Left cardiac atrium (tissue), 4 donors: ENCODE measurements around the gene MBD3. TPM values are rescaled to one million over a fixed set of nuclear protein-coding genes. Genes with fewer than 3 reads are reported as not detected.
A peak's percentile ranks its signal among the peaks of the same experiment; 100 is the strongest.

Experiments used
- ATAC-seq, 2 donors: fragments of 200-7000 bp; cut with Tn5 transposase; one replicate each; pipeline ENCODE4 v1.9.1; 2020; ENCODE audit warnings: mild to moderate bottlenecking in 2 of 2, moderate library complexity in 2 of 2
- DNase-seq: peaks from one replicate; pipeline ENCODE4 v3.0.0-alpha.2; 2020
- intact Hi-C, 2 donors: fragments of 100-400 bp; cut with DNase I; formaldehyde crosslinking; loops; one replicate each; pipeline versions ENCODE4 v1.14.1 to v1.15.1; 2022 to 2023
- total RNA-seq, 2 donors: library from RNA; stranded (reverse); fragmentation: NEBNext Ultra II Directional; extraction: Animal tissue kit (Norgen Biotek cat#: 25700); gene quantifications; one replicate each; pipeline ENCODE4 v1.2.1, GENCODE V29; 2021
- donor health status: DM: no; HTN: yes; CAD: no.
- donor health status: DM: no; HTN: yes; CAD: no; lungs with severe emphysema.
- donor health status: DM: yes; HTN: yes; CAD: no.
- donor health status: Dilated cardiomyopathy.

Gene MBD3
- total RNA-seq, 2 donors from 2014 or later, result 58.0 to 60.8 TPM

- DNase-seq (no peak), ATAC-seq (peak; percentile 47 to 53)
- intact Hi-C loops, result no loop called here
Measured at GRCh38 chr19:1577090-1577928, 15.4 kb downstream of the MBD3 start.

DNA sequence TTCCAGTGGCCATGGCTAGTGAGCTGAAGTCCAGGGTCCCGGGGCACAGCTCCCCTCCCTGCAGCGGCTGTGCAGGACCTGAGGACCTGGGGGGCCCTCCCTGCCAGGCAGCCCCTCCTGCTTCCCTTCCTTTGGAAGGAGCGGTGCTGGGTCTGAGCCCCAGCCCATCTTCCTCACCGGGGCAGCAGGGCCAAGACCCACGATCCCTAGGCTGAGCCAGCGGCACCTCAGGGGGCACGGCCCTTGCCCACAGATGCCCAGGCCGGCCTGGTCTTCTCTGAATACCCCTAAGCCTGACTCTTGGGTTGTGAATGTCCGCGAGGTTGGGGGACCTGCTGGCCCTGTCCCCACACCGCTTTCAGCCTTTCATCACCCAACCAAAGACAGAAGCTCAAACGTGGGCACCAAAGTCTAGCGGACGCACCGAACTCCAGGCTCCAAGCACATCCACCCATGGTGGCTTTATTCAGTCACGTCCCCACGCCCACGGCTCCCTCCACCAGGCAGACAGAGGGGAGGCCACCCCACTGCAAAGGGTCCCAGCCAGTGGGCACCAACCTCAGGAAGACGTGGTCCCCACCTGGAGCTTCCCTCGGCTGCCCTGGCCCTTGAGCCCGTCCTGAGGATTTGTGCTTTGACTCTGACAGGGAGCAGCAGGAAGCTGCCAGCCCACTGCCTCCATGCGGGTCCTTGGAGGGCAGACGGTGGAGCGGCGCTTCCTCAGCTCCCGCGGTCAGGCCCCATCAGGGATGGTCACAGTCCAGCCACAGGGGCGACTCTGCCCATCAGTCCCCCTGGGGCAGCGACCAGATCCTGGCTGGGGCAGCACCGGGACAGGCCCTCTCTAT, 16.2 kb downstream of the MBD3 start:
- intact Hi-C loops, result no loop called here
- ATAC-seq, result no peak

DNA sequence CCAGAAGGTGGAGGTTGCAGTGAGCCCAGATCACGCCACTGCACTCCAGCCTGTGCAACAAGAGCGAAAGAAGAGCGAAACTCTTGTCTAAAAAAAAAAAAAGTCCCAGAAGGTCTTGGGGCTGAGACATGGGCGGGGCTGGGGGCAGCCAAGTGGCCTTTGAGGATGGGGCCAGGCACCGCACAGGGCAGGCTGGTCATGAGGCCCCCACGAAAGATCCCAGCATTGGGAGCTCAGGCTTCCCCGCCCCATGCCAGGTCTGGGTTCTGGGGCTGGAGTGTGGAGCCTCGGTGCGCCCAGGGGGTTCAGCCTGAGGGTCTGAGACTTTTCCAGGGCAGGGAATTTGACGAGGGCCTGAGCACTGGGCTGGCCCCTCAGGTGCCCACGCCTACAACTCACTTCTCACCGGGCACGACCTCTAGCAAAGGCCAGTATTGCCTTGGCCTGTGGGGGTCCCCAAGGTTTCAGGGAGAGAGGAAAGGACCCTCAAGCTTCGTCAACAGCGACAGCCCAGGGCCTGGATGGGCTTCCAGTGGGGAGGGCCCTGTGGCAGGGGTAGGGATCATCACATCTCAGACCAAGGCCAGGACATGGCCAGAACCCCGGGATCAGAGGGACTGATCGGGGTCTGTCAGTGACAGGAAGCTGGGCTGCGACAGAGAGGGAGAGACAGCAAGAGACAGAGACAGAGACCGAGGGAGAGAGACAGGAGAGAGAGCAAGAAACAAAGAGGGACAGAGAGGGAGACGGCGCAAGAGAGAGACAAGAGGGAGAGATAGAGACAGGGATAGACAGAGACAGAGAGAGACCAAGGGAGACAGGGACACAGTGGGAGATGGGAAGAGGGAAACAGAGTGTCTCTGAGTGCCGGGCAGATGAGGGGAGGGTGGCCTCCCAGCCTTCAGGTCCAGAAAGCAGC, 17.1 kb downstream of the MBD3 start:
- intact Hi-C loops, result no loop called here
- ATAC-seq (no peak), DNase-seq (no peak)

More for the DNA sequence above, 16.2 kb downstream of the MBD3 start:
- DNase-seq, result no peak

DNA sequence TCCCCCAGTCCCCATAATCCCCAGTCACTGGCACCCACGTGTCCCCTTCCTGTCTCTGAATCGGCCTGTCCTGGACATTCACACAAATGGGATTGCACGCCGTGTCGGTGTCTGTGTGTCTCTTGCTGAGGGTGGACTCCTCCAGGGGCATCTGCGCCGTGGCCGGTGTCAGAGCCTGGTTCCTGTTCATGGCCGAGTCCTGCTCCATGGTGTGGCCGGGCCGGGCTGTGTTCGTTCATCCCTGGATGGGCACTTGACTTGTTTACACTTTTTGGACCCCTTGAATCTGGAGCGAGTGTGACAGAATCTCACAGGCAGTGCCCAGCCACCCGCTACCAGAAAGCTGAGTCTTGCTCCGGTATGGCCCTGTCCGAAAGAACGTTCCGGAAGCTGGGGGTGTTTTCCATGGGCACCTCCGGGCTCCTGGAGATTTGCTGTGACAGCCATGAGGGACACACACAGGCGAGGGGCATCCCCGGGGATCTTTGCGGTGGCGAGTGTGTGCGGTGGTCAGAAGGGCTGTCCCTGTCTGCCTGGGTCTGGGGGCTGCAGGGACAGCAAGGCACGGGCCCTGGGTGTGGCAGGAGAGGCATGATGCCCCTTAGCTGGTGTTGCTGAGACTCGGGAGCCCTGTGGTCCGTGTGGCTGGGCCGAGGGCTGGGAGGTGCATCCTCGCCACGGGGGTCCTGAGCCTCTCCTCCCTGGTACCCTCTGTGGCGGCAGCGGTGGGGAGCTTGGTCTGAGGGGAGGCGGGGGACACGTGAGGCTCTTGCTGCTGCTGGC, 18.1 kb downstream of the MBD3 start:
- ATAC-seq (no peak), DNase-seq (no peak)
- intact Hi-C loops, result no loop called here

GRCh38 chr19:1572795-1573194, 19.9 kb downstream of the MBD3 start:
- intact Hi-C loops, result no loop called here
- no peak for DNase-seq
- no peak for ATAC-seq

- no peak for DNase-seq
Measured at GRCh38 chr19:1571358-1571757, 21.3 kb downstream of the MBD3 start.

GRCh38 chr19:1570836-1571235, 21.8 kb downstream of the MBD3 start:
- intact Hi-C loops, result no loop called here
- ATAC-seq, result no peak

More at GRCh38 chr19:1571358-1571757, 21.3 kb downstream of the MBD3 start:
- ATAC-seq, result no peak
- intact Hi-C loops, result no loop called here

GRCh38 chr19:1569997-1570396, 22.7 kb downstream of the MBD3 start:
- intact Hi-C loops, result no loop called here
- no peak for DNase-seq
- no peak for ATAC-seq

More at GRCh38 chr19:1570836-1571235, 21.8 kb downstream of the MBD3 start:
- no peak for DNase-seq

DNA sequence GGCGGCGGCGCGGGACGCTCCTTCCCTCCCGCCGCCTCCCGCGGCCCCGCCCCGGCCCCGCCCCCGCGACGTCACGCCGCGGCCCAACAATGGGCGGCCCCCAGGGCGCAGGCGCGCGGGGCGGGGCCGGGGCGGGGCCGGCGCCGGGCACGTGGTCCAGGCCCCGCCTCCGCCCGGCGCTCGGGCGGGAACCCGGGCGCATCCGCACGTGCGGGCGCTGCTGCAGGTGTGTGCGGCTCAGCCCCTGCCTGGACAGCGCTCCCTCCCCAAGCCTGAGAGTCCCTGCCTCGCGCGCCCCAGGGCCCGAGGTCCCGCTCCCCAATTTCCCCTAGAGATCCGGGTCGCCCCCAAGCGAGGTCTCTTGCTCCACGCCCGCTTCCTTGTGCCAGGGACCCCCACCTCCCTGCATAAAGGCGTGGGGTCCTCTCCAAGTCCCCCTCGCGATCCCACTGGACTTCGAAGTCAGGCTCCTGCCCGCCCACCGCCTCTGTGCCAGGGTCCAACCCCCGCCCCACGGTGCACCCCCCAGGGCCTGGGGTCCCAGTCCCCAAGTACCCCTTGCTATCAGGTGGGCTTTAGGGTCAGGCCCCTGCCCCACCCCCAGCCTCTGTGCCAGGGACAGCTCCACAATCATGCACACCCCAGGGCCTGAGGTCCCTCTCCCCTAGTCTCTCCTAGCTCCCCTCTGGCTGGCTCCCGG, 24.2 kb downstream of the MBD3 start, which contains the start of gene MEX3D:
Gene MEX3D (minus strand): TSS at position 6 of the 700 bp plus-strand sequence. CDS start 267 bp downstream, outside the sequence.
- DNase-seq, result peak; percentile 79
- intact Hi-C loops, result no loop called here
- ATAC-seq, result peak; percentile 74 to 87

GRCh38 chr19:1567848-1568227, 24.8 kb downstream of the MBD3 start:
- DNase-seq (no peak), ATAC-seq (no peak)
- intact Hi-C loops, result no loop called here

DNA sequence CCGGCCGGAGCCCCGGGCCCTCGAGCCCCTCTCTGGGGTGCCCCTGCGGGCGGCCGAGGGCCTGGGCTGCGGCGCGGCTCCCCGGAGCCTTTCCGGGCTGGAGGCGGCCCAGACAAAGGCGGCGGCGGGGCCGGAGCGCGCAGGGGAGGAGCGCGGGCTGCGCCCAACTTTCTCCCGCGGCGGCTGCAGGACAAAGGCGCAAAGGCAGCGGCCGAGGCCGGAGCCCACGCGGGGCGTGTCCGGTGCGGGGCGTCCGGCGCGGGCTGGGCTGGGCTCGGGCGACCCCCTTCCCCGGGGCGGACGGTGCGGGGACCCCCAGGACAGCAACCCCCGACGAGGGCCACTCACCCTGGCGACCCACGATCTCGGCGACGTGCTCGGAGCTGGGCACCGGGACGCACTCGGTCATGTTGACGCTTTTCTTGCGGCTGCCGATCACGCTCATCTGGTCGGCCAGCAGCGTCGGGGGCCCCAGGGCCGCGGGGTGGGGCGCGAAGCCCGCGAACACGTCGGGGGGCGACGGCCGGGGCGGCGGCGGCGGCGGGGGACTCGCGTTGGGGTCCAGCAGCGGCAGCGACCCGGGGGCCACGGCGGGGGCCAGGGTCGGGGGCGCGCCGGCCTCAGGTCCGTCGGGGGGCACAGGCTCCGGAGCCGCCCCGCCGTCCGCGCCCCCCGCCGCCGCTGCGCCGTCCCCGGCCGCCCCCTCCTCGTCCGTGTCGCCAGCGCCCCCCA, 25.4 kb downstream of the MBD3 start:
- peak; percentile 51 to 57 for ATAC-seq
- peak; percentile 49 for DNase-seq

GRCh38 chr19:1566392-1567115, 26.1 kb downstream of the MBD3 start:
- ATAC-seq, result peak; percentile 88 to 89
- intact Hi-C loops, result no loop called here
- peak; percentile 74 for DNase-seq

More for the DNA sequence above, 25.4 kb downstream of the MBD3 start:
- intact Hi-C loops, result no loop called here

GRCh38 chr19:1563251-1563650, 29.4 kb downstream of the MBD3 start:
- DNase-seq, result no peak
- ATAC-seq, result no peak
- intact Hi-C loops, result no loop called here

GRCh38 chr19:1561236-1561842, 31.3 kb downstream of the MBD3 start:
- DNase-seq (no peak), ATAC-seq (no peak)
- intact Hi-C loops, result no loop called here

DNA sequence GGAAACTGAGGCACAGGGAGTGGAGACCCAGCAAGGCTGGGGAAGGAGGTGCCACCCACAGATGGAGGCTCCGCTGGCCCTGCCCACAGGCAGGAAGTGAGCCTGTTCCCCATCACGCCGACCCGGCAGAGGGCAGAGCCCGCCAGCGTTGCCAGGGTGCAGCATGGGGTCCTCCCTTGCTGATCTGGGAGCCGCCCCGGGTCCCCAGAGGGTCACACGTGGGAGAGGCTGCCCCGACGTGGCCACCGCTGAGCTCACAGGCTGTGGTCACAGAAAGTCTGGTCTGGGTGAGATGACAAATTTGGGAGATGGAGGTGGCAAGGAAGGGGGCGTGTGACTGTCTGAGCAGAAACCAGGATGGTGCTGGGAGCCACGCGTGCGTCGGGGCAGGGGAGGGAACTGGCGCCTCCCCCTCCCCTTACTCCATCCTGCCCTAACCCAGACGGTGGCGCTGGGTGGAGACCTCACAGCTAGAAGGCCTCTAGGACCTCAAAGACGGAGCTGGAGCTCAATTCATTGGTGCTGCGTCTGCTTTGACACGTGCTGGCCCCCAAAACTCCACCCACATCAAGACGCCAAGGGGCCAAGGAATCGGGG, 32.3 kb downstream of the MBD3 start:
- DNase-seq, result no peak
- intact Hi-C loops, result no loop called here
- no peak for ATAC-seq

DNA sequence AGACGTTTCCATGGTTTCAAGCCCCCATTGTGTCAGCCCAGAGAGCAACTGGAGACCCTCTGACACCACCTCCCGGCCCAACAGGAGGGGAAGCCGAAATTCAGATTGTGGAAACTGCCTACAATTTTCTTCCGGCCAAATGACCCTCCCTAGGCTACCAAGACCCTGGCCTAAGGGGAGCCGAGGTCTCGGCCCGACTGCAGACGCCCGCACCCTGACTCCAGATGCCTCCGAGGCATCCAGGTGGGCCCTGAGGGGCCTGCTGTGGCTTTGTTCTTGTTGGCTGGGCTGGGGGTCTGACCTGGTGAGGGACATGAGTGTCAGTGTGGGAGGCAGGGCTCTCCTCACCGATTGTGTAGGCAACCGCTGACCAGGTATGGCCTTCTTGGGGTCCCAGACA, 34.1 kb downstream of the MBD3 start:
- intact Hi-C loops, result no loop called here
- DNase-seq (no peak), ATAC-seq (no peak)
